ENCODE measurements around the gene UGT1A10.

DNA sequence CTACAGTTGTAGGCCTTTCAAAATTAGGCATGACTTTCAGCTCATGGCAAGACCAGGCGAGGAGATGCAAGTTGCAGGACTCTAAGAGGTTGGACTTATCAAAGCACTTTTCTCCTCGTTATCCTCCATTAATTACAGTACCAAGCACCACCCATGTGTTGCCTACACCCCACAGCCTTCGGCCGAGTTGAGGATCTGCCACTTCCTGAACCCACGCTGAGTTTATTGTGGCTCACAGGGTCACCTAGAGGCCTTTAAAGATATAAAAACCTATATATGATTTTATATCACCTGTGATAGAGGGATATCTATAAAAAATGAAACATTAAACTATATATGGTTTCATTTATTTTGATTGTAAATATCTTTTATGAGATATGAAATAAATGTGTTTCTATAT lies 2.6 kb downstream of the UGT1A10 start:
- TF ChIP-seq POLR2AphosphoS5 (IDR thresholded peaks at IDR 0.05; ENCODE audit: low read depth, low read length) (no peak), POLR2A (IDR thresholded peaks at IDR 0.05; ENCODE audit: low read depth, low read length) (no peak), TAF1 (IDR thresholded peaks at IDR 0.05; ENCODE audit: low read depth, low read length) (no peak), SPI1 (IDR thresholded peaks at IDR 0.05; ENCODE audit: low read depth, low read length) (no peak)
